ENCODE measurements around the gene FOXC2. TPM values are rescaled to one million over a fixed set of nuclear protein-coding genes. Genes with fewer than 3 reads are reported as not detected.

The FOXC2 gene
- polyA plus RNA-seq (ENCODE audit: insufficient read length), result 0.57 TPM

DNA sequence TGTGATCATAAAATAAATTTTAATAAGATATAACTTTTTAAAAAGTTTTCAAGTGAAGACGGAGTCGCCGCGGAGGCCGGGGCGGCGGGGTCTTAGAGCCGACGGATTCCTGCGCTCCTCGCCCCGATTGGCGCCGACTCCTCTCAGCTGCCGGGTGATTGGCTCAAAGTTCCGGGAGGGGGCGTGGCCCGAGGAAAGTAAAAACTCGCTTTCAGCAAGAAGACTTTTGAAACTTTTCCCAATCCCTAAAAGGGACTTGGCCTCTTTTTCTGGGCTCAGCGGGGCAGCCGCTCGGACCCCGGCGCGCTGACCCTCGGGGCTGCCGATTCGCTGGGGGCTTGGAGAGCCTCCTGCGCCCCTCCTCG, at the start of gene FOXC2:
FOXC2 (plus strand) TSS at position 229 of the 365 bp plus-strand sequence. CDS start 507 bp downstream, outside the sequence.
- DNase-seq (ENCODE audit: low read depth), result peak; percentile 58

DNA sequence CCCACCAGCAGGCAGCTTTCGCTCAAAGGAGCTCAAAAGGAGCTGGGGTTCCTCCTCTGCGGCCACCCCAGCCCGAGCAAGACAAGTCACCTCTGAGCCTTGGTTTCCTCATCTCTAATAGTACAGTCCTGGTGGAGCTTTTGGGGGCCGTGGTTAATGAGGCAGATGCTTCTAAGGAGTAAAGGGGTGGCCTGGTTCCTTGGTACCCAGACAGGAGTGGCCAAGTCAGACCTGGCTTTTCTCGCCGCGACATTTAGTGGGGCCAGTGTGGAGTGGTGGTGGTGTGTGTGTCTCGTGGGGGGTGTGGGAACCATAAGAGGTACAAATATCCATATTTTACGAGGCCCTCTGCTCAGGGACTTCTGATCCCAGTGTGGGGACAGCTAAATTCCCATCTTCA, 49.6 kb upstream of the FOXC2 start:
- no peak for DNase-seq (ENCODE audit: low read depth)

DNA sequence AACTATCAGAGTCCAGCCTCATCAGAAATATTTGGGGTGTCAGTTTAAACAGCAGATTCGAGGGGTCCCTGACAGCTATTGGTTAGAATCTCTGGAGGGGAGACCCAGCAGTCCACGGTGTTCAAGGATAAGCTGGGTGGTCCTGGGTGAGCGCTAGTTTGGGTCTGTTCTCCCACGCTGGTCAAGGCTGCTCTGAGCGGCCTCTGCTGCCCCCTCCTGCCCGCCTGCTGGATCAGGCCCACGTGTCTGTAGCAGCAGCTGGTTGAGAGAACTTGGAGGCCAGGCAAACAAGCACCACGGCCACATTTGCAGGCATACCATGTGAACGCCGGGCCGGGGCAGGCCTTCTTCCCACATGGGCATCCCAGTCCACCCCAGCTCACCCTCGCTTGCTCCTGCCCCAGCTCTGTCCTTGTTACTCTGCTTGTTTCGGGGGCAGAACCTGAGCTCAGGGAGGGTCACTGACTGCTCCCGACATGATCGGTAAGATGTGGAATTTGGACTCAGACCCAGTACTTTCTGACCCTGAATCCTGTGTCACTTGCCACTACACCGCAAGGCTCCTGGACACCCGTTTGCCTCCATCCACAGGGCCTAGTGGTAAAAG, 48.9 kb upstream of the FOXC2 start:
- no peak for DNase-seq (ENCODE audit: low read depth)

DNA sequence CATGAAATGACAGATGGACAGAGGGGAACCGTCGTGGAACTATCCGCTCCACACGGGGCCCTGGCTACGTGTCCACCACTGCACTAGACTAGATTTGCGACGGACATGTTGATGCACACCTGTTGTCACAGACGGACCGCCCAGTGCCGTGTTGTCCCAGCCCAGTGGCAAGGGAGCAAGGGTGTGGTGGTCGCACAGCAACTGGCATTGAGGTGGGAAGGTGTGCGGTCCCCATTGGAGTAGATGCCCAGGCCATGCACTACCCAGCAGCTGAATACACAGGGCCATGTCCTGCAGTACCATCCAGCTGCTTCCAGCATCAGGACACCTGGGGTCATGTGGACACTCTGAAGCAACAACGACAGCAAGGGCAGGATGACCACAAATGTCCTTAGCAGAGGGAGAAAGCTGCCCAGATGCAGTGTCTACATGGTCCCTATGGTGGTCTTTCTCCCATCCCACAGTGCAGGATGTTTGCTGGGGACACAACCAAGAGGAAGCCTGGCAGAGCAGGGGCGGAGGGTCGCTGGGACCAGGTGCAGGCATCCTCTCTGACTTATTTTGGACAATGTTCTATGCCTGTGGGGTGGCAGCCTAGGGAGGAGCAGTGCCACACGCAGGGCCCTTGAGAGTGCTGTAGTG, 47.5 kb upstream of the FOXC2 start:
- DNase-seq (ENCODE audit: low read depth), result no peak

DNA sequence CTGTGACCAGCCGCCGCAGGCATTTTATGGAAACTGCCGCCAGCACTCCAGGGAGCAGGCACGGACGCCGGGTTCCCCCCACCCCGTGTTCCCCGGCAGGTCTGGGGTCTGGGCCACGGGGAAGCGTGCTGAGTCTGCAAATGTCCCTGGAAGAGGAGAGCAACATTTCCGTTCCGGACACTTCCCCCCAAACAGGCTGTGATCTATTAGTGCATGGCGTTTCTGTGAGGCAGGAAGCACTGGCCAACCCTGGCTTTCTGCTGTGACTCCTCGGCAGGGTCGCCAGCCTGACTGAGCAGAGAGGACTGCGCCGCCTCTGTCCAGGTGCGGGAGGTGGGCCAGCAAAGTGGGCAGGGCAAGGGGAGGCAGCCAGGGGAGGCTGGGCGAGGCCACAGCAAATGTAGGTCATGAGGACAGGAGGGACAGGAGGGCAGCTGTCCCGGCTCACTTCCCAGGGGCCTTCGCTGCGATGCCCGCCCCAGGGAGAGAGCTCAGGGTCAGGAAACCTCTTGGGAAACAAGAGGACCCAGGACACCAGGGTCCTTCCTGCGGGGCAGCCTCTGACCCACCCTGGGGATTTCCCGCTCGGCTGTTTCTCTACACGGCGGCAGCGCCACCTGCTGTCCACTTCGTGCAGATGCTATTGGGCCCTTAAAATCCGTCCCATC, 46.8 kb upstream of the FOXC2 start:
- peak; percentile 24 for DNase-seq (ENCODE audit: low read depth)

DNA sequence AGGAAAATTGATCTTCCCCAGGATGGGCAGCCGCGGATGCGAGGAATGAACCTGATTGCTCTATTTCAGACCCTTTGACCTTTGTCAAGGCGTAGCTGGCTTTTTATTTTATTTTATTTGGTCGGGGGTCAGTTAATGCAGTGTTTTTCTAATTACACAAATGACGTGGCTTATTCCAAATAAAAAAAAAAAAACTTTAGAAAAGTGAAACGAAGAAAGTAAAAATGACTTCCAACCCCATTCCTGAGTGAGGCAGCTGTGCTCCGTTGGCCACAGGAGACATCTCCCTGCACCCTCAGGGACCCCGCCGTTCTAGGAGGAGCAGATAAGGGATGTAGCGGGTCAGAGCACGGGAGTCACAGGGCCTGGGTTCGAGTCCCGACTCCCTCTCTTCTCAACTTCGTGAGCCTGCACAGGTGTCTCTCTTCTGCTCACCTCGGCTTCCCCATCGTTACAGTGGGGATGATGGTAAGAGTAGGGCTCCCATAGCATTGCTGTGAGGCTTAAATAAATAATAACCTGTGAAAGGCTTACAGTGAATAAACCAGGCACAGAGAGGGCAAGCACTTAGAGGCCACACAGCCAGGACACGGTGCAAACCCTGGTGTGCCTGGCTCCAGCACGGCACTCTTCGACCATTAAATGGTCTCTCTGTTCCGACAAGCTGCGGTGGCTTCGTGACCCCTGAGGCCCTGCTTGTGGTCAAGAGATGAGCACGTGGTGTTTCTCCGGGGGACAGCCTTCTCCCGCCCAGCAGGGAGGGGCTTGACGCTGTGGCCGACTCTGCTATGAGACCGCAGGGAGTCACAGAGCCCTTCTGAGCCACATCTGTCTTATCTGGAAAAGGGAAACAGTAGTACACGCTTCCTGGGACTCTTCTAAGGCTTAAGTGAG, 46.1 kb upstream of the FOXC2 start:
- no peak for DNase-seq (ENCODE audit: low read depth)

DNA sequence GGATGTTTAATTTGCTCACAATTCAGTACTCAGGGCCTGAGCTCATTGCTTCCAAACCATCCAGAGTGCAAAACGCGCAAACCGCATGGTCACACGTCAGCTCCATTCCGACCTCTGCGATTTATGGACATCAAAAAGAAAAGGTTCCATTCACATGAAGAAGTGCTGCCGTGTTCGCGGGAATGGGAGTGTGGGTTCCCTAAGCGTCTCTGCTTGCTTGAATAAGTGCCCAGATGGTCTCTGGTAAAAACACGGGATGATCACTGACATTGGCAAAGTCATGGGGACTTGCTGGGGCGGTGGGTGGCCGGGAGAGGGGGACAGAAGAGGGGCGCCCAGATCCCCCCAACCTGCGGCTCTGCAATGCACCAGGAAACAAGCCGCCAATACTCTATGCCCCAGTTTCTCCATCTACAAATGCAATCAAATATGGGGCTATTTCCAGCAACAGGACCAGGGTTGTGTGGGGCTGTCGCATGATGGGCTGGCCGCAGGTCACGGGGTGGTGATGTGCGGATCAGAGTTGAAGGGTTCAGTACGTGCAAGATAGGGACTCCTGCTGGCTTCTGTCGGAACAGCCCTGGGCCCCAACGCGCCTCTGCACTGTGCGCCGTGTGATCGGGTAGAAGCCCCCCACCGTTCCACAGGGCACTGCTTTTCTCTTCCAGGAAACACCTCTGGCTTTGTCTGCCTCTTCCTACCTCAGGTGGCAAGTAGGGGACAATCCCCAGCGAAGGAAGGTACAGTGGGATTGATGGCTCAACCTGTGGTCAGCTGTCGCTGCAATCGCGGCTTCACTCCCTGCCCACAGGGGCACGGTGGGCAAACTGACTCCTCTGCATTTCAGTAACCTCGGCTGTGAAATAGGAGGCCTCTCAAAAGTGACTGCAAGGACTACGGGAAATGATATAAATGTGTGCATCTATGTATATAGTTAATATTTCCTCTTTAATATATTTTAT, 45.1 kb upstream of the FOXC2 start:
- no peak for DNase-seq (ENCODE audit: low read depth)

DNA sequence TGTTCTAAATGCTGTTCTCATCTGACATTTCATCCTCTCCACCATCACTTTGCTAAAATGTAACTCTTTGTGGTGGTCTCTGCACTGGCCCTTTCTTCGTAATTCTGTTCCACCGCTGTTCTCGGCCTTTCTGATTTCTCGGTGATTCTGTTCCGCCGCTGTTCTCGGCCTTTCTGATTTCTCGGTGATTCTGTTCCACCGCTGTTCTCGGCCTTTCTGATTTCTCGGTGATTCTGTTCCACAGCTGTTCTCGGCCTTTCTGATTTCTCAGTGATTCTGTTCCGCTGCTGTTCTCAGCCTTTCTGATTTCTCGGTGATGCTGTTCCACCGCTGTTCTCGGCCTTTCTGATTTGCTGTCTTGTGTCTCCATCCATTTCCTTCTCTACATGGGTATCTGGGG, 44.0 kb upstream of the FOXC2 start:
- DNase-seq (ENCODE audit: low read depth), result no peak

DNA sequence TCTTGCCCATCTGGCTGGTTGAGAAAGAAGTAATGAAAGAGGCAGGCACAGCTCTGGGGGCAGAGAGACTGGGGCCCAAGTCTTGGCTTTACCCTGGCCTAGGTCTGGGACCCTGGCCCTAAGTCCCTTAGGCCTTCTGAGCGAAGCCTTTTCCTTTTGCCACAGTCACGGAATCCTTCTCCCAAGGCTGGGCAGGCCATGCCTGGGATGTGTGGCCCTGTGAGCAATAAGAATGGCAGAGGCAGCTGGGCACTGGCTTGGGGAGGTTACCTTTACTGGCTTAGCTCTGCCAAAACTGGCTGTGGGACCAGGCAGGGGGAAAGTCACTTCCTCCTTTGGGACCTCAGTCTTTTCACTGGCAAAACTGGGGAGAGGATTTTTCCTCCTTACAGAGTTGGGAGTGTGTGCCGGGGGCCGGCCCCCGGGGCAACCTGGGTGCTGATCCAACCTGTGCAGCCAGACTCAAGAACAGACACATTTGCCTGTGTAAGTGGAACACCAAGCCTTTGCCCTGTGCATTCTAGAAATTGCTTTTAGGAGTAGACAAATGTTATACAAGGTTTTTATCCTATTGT, 43.4 kb upstream of the FOXC2 start:
- no peak for DNase-seq (ENCODE audit: low read depth)

DNA sequence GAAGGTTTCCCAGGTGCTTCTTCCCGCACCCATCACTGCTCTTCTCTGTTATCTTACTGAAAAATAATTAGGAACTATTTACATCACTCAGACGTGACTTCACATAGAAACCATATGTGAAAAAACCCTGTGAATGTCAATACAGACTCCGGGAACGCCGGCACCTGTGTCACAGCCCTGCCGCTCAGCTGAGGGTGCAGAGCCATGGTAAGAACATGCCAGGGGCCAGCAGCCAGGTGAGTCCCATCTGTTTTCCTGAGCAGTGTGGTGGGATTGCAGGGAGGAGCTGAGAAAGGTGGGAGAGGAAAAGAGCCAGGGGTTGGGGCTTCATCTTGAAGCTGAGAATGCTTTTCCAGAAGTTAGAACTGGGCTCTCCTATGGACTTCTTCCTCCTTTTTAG, 42.6 kb upstream of the FOXC2 start:
- DNase-seq (ENCODE audit: low read depth), result no peak

DNA sequence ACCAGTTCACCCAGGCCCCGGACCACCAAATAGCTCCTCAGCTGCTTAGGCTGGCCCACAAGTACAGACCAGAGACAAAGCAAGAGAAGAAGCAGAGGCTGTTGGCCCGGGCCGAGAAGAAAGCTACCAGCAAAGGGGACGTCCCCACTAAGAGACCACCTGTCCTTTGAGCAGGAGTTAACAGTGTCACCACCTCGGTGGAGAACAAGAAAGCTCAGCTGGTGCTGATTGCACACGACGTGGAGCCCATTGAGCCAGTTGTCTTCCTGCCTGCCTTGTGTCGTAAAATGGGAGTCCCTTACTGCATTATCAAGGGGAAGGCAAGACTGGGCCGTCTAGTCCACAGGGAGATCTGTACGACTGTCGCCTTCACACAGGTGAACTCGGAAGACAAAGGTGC, 40.9 kb upstream of the FOXC2 start:
- no peak for DNase-seq (ENCODE audit: low read depth)

DNA sequence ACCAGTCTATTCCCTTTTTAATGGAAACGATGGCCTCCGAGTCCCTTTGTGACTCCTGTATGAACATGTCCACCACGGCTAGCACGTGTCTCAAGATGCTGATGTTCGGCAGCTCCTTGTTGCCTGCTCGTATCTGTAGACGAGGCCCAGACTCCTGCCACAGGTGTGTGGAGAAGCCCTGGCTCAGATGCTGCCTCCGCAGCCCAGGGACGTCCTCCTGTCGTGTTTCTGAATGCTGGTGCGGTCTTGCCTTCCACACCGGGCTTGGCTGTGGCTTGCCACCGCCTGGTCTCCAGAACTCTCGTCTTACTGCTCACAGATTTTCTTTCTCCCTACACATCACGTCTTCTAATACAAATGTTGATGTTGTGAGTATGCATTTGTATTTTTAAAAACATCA, 39.3 kb upstream of the FOXC2 start:
- no peak for DNase-seq (ENCODE audit: low read depth)

DNA sequence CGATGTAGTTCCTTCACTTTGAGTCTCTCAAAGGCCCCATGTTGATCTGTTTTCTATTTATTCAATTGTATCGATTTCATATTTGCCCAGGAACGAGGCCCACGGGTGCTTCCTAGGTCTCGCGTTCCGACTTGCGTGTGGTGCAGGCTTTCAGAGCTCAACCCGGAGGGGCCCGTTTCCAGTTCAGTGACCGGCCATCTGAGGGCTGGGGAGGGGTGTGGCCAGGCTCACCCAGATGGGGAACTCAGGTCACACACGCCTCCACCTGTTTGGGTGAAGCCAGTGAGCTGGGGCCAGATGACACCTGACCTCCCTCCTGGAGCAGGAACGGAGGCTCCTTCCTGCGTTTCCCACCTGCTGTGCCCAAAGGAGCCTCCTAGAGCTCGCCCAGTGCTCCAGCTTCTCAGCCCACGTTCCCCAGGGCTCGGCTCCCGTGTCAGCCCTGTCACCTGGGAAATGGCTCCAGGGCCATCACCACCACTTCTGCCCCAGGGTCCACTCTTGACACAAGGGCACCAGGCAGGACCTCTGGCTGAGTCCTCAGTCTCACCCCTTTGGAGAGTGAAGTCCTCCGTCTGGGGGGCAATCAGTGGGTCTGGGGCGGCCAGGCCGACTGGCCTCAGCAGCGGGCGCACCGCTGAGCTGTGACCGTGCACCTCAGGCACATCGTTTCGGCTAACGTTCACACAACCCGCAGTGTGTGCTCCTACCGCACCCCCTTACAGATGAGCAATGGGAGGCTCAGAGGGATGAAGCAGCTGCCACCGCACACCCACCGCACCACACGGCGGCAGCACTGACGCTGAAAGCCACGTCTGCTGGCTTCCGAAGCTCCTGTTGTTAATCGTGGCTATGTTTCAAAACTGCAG, 38.3 kb upstream of the FOXC2 start:
- no peak for DNase-seq (ENCODE audit: low read depth)

DNA sequence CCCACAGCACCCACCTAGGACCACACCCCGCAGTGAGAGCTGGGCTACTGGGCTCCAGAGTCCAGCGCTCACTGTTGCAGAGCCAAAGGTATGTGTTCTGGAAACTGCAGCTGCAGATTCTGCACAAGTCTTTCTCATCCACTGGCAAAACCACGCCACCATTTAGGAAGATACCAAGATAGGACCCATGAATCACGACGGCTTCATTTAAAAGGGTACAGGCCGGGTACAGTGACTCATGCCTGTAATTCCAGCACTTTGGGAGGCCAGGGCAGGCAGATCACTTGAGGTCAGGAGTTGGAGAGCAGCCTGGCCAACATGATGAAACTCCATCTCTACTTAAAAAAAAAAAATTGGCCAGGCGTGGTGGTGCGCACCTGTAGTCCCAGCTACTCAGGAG, 37.5 kb upstream of the FOXC2 start:
- no peak for DNase-seq (ENCODE audit: low read depth)

DNA sequence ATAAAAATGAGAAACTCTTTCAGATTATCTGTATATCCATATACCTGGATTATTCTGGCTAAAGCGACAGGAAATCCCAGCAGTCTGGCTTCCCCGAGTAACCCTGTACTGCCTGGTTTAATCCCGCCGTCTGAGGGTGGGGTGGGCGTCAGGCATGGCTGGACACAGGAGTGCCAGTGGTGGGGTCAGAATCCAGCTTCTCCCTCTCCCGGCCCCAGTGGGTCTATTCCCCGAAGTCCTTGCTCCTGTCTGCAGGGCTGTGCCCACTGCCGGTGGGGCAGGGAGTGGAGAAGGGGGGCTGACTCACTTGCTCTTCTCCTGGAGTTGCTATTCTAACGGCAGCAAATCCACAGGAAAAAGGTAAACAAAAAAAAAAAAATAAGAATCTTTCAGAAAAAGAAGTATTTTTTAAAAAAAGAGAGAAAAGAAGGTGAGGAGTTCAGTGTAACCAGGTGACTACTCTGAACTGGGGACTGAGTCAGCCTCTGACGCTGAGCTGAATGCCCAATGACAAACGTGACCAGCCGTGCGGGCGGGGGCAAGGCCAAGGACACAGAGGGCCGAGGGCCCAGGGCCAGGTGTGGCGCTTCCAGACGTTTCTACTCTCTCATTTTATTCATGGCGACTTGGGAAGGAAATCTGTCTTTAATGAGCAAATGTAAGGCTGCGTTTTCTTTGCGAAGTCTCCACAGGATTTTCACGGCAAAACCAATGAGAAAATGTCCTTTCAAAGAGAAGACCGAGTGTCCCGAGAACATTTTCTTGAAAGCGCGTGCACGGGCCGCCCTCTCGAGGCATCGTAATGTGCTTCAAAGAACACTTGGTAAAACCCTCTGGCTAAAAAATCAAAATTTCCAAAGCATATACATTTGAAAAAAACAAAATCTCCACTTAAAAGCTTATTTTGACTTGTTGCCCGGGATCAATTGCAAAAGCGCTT, 36.1 kb upstream of the FOXC2 start:
- DNase-seq (ENCODE audit: low read depth), result no peak

DNA sequence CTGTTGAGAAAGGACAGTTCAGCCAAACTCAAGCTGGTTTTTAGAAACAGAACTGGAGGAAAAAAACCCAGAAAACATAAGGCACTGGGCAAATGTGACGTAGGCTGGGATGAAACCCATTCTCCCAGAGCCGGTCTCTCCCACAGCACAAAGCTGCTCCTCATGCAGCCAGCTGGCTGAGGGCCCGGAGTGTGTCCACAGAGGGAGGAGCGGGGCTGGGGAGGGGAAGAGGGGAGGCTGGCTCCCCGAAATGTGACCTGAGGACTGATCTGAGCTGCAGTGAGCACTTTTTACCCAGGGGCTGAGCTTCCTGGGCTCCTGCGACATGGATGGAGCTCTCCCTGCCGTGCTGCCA, 35.5 kb upstream of the FOXC2 start:
- peak; percentile 40 for DNase-seq (ENCODE audit: low read depth)

DNA sequence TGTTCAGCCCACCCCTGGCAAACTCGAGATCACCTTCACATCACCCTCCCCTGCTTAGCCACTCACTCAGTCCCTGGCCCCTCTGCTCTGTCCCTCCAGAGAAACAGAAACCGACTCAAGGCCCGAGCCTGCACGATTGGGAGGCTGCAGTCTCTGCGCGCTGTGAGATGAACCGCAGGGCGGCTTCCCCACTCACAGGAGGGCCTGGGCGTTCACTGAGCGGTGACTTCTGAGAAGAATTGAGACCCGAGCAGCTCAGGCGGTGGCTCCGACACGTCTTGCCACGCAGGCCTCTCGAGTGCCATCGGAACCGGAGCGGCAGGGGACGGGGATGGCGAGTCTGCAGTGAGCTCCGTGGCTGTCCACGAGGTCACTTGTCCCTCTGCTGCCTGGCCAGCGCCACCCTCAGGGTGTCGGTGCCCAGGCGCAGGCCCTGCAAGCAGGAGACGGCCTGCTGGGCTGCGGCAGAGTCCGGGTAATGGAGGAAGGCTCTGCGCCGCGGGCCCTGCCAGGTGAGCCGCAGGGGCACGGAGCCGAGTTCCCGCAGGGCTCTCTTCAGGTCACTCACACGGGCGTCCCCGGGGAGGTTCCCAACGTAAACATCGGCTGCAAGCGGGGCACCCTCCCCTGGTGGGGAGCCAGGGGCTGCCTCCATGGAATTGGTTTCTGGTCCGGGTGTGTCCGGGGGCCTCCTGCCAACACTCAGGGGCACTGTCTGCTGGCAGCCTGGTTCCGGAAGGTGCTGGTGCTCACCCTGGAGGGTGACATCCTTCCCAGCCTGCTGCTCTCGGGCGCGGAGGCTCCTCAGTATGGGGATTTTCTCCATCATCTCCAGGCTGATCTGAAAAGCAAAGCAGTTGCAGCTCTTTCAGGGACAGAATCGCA, 34.7 kb upstream of the FOXC2 start:
- DNase-seq (ENCODE audit: low read depth), result no peak

DNA sequence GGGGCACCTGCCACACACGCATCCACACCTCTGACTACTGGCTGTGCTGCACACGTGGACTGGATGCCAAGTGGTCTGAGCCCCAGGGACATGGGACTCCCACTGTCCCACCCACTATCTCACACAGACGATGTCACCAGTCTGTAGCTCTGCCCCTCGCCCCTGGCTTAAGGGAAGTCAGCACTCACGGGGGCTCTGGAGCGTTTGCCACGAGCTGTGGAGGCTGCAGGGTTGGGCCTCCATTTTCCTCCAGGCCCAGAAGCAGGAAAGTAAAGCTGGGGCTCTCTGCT, 34.2 kb upstream of the FOXC2 start:
- DNase-seq (ENCODE audit: low read depth), result no peak
